ENCODE measurements around the gene VPS13D.
"Not testable (repeated sequence)": the region's sequence is repeated elsewhere in the genome, so short reads cannot be mapped to it uniquely, and the experiment has no call there.

The VPS13D gene

DNA sequence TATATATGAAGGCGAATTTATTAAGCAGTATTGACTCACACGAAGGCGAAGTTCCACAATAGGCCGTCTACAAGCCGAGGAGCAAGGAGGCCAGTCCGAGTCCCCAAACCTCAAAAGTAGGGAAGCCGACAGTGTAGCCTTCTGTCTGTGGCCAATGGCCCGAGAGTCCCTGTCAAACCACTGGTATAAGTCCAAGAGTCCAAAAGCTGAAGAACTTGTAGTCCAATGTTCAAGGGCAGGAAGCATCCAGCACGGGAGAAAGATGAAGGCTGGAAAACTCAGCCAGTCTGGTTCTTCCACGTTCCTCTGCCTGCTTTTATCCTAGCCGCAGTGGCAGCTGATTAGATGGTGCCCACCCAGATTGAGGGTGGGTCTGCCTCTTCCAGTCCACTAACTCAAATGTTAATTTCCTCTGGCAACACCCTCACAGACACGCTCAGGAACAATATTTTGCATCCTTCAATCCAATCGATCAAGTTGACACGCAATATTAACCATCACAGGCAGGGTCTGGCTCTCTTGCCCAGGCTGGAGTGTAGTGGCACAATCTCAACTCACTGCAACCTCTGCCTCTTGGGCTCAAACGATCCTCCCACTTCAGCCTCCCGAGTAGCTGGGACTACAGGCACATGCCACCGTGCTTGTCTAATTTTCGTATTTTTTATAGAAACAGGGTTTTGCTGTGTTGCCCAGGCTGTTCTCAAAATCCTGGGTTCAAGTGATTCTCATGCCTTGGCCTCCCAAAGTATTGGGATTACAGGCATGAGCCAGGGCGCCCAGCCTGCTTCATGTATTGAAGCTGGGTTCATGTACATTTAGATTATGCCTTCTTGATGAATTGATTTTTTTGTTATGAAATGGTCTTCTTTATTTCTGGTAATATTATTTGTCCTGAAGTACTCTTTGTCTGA lies 302.8 kb downstream of the VPS13D start:
- no peak for TF ChIP-seq POLR2A (IDR thresholded peaks at IDR 0.05; ENCODE audit: low read length)
- no peak for TF ChIP-seq GATA1 (IDR thresholded peaks at IDR 0.05; ENCODE audit: low read depth, low read length)
- DNase-seq = no peak

DNA sequence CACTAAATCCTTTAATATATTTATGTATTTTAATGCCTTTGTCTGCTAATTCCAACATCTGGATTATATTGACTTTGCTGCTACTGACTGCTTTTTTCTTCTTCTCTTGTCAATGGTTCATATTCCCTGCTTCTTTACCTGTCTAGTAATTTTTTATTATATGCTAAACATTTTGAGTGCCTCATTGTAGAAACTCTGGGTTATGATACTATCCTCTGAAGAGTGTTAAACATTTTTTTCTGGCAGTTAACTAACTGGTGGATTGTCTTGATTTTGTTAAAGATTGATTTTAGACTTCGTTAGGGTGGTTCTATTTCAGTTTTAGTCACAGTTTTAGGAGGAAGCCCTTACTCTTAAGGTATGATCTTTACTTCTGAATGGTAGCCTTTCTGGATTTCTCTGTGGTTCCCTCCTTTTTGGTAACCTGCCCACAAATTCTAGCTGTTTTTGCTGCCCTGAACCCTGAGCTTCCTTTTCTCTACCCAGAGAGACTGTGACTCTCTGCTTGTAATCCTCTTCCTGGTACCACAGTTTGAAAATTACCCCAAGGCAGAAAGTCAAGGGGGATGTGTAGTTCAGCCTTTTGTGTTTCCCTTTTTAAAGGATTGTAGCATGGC lies 306.3 kb downstream of the VPS13D start:
- DNase-seq = no peak
- TF ChIP-seq POLR2A (IDR thresholded peaks at IDR 0.05; ENCODE audit: low read length) (no peak), GATA1 (IDR thresholded peaks at IDR 0.05; ENCODE audit: low read depth, low read length) (no peak)

DNA sequence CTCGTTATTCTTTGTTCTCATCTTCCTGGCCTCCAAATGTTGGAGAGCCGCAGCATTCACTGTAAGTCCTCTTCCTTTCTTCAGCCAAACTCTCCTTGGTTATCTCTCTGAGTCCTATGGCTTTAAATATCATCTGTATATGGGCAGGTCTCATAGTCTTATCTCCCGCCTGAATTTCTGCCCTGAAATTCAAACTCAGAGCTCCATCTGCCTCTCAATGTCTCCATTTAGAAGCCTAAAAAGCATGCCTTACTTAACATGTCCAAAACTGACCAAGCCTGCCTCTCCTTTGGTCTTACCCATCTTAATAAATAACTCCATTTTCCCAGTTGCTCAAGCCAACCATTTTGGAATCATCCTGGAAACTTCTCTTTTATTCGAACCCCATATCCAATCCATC lies 307.5 kb downstream of the VPS13D start:
- TF ChIP-seq GATA1 (IDR thresholded peaks at IDR 0.05; ENCODE audit: low read depth, low read length) (no peak), POLR2A (IDR thresholded peaks at IDR 0.05; ENCODE audit: low read length) (no peak)
- DNase-seq = peak in 1 of 2 experiments; percentile 25

DNA sequence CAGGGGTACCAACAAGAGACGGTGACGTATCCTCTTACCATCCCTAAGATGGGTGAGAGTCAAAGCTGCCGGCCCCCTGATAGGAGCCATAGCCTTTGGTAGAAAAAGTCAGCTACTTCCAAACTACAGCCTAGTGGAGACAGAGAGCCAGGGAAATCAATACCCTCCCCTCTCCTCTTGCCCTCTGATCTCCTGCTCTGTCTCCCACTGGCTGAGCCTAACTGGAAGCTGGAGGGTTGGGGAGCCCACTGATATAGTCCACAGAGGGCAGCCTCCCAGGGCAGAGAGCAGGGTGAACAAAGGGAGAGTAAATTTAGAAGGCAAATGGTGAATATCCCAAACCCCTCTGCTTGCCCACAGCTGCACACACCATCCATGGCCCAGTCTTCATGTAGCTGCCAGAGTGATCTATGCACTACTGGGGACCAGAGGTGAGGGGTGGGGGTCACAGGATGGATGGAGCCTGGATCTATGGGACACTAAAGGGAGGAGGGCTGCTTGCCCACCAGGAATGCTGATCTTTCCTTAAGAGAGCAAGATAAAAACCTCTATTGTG lies 308.2 kb downstream of the VPS13D start:
- TF ChIP-seq GATA1 (IDR thresholded peaks at IDR 0.05; ENCODE audit: low read depth, low read length) (no peak), POLR2A (IDR thresholded peaks at IDR 0.05; ENCODE audit: low read length) (no peak)
- DNase-seq = no peak

DNA sequence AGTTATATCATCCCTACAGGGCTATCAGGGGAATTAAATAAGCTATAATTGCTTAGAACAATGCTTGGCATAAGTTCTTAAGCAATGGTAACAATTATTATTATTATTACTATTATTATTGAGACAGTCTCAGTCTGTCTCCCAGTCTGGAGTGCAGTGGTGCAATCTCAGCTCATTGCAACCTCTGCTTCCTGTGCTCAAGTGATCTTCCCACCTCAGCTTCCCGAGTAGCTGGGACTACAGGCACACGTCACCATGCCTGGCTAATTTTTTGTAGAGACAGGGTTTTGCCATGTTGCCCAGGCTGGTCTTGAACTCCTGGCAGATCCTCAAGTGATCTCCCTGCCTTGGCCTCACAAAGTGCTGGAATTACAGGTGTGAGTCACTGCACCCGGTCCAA lies 308.7 kb downstream of the VPS13D start:
- DNase-seq = not testable (repeated sequence)

DNA sequence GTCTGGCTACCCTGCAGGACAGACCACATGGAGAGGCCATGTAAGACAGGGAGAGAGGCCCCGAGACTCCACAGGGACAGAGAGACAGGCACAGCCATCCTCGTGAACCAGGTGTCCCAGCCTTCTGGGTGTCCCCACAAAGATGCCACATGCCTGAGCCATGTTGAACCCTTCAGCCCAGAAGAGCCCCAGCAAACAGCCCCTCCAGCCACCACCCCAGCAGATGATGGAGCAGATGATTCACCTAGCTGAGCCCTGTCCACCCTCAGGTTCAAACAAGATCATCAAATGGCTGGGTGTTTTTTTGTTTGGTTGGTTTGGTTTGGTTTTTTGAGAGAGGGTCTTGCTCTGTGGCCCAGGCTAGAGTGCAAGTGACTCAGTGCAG lies 309.5 kb downstream of the VPS13D start:
- DNase-seq = no peak
- TF ChIP-seq GATA1 (IDR thresholded peaks at IDR 0.05; ENCODE audit: low read depth, low read length) = no peak
- no peak for TF ChIP-seq POLR2A (IDR thresholded peaks at IDR 0.05; ENCODE audit: low read length)

DNA sequence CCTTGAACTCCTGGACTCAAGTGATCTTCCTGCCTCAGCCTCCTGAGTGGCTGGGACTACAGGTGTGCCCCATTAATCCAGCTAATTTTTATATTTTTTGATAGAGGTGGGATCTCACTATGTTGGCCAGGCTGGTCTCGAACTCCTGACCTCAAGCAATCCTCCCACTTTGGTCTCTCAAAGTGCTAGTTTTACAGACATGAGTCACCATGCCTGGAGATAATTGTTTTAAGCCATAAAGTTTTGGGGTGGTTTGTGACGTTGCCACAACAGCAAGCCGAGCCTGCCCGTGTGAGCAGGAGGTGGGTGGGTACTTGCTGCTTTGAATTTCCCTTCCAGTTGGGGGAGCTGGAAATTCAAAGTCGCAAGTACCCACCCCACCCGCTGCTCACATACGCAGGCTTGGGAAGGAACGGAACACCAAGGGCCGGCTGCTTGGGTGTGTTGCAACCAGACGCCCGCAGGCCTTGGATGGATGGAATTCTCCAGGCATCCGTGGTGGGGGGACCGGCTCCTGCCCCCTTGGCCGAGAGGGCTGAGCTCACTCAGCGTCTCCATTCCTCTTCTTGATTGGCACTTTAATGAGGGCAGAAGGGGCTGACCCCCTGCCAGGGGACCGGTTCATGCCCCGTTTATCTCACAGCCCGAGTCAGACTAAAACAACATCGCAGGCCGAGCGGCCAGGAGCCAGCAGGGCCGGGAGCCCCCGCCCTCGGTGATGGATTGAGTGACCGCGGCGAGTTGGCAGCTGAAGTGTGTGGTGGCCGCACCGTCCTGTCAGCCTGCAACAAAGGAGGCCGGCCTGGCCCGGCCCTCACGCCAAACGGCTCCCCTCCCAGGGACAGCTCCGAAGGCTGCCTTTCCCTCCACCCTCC lies 310.1 kb downstream of the VPS13D start:
- no peak for TF ChIP-seq POLR2A (IDR thresholded peaks at IDR 0.05; ENCODE audit: low read length)
- no peak for TF ChIP-seq GATA1 (IDR thresholded peaks at IDR 0.05; ENCODE audit: low read depth, low read length)
- peak in 1 of 2 experiments; percentile 14 for DNase-seq

DNA sequence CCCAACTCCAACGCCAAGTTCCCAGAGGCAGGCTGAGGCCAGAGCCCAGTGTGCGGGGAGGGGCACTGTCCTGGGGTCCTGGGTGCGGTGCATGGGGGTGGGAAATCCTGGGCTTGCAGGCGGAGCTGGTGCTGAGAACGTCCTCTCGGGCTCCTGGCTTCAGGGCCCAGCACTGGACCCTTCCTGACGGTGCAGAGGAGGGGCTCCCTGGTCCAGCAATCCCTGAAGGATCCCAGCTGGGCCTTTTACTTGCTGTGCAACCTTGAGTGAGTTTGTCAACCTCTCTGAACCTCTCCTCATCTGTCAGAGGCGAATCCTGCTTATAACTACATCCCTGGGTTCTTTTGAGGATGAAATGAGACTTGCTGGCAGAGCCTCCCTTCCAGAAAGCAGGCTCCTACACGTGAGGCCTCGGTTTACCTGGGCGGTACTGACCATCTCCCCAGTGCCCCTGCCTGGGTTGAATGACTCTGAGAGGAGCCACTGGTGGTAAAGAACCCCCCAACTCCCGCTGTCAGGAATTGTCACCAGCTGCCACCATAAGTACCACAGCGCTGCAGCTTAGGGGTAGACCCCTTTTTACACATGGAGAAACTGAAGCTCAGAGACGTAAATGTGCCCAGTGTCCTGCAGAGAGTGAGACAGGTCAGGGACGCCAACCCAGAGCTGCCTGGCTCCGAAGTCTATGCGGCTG lies 310.9 kb downstream of the VPS13D start:
- no peak for DNase-seq
- TF ChIP-seq GATA1 (IDR thresholded peaks at IDR 0.05; ENCODE audit: low read depth, low read length) = no peak
- no peak for TF ChIP-seq POLR2A (IDR thresholded peaks at IDR 0.05; ENCODE audit: low read length)

DNA sequence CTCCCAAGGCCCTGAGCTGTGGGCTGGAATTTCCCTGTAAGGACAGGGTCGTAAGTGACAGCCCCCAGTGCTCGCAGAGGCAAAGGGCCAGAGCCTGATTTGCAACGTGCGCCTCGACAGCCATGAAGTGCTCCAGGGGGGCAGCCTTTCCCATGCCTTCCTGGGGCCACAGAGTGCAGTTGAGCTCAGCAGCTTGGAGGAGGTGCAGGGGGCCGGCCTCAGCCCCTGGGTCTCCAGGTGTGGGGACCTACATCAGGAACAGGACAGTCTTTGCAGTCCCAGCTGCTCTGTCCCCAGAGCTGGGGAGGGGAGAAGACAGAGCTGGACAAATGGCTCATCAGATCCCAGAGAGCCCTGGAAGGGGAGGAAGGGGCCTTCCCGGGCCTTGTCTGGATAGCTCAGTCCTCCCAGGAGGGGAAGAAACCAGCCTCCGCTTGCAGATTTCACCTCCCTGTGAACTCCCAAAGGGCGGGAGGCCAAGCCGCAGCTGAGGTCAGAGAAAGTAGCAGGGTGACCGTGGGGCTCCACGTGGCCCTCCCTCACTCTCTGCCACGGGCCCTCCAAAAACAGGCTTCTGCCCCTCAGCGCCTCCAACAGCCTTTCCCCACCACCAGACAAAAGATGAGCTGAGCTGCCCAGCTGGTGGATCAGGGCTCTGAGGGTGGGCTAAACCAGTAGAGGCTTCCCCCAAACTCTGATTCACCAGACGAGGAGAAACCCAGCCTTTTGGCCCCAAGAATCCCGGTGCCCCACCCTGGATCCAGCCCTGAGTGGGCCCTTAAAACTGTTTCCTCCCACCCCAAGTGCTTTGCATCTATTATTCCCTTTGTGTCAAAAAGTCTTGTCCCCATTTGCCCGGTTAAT lies 311.7 kb downstream of the VPS13D start:
- TF ChIP-seq POLR2A (IDR thresholded peaks at IDR 0.05; ENCODE audit: low read length) = no peak
- TF ChIP-seq GATA1 (IDR thresholded peaks at IDR 0.05; ENCODE audit: low read depth, low read length) = no peak
- no peak for DNase-seq

DNA sequence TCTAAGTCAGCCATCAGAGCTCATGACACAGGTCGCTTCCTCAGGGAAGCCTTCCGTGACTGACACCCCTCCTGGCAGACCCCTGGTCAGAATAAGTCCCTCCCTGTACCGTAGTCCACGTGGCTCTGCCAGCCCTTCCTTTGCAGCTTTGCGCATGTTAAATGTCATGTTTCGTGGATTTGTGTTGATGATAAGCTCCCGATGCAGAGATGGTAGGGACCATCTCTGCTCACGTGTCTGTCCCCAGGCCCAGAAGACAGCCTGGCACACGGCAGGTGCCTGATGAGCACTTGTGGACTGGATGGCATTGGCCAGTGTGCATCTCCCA lies 312.3 kb downstream of the VPS13D start:
- no peak for DNase-seq

DNA sequence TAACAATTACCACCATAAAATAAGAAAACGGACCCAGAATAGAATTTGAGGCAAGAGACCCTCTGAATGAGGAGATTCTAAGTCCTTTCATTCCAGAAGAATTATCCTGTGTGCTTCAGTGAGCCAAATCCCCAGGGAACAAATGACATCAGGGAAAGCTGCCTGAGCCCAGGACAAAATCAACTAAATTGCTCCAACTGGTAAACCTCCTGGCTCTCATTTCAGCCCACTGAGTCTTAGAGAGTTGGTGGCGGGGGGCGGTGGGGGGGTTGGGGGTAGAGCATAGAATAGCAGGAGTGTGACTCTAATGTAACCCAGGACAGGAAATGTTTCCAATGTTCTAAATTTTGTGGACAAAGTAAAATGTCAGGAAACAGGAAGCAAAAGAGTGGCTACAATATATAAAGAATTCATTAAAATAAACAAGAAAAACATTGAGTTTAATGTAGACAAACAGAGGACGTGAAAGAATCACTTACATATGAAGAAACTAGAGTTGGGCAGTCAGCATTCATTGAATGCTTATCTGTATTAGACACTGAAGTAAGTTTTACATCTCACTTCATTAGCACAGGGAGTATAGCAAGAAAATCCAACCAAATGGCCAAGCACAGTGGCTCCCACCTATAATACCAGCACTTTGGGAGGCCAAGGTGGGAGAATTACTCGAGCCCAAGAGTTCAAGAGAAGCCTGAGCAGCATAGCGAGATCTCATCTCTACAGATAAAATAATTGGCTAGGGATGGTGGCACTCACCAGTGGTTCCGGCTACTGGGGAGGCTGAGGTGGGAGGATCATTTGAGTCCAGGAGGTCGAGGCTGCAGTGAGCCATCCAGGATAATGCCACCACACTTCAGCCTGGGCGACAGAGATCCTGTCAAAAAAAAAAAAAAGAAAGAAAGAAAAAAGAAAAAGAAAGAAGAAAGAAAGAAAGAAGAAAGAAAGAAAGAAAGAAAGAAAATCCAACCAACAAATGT lies 313.1 kb downstream of the VPS13D start:
- no peak for TF ChIP-seq POLR2A (IDR thresholded peaks at IDR 0.05; ENCODE audit: low read length)
- no peak for TF ChIP-seq GATA1 (IDR thresholded peaks at IDR 0.05; ENCODE audit: low read depth, low read length)
- DNase-seq = no peak

More for the DNA sequence above, 312.3 kb downstream of the VPS13D start:
- TF ChIP-seq GATA1 (IDR thresholded peaks at IDR 0.05; ENCODE audit: low read depth, low read length) (no peak), POLR2A (IDR thresholded peaks at IDR 0.05; ENCODE audit: low read length) (no peak)

Data from erythroblast (primary cell).